Keratinocyte (primary cell): ENCODE measurements around the gene YJU2. TPM values are rescaled to one million over a fixed set of nuclear protein-coding genes. Genes with fewer than 3 reads are reported as not detected.

ENCODE experiments used
- DNase-seq: peaks from one replicate; pipeline ENCODE4 v3.0.0-alpha.2; 2011; ENCODE audit warnings: low read depth, missing footprints, low spot score
- FAIRE-seq: peaks from 2 replicates; lab custom pipeline; 2011; peaks lifted over from hg19 to GRCh38; lab: Jason Lieb, UNC
- H2AFZ ChIP-seq: 2 replicates; pipeline ENCODE4 v1.6.0; 2012; ENCODE audit warnings: low read length, control low read depth, inconsistent platforms; ENCODE audit not compliant: control insufficient read depth
- H3K27ac ChIP-seq: 2 replicates; pipeline ENCODE4 v1.5.1; 2011; ENCODE audit warnings: low read length; ENCODE audit not compliant: control insufficient read depth, insufficient read depth
- H3K27me3 ChIP-seq: 3 replicates; pipeline ENCODE4 v1.6.0; 2011; ENCODE audit warnings: low read length; ENCODE audit not compliant: control insufficient read depth, insufficient read depth; ENCODE audit errors: extremely low read depth
- H3K36me3 ChIP-seq, 2 experiments: 2 replicates in 1 of 2; 3 replicates in 1 of 2; pipeline ENCODE4 v1.5.1; 2011; ENCODE audit warnings: low read length in 2 of 2, mild to moderate bottlenecking in 1 of 2; ENCODE audit not compliant: control insufficient read depth in 2 of 2, insufficient read depth in 2 of 2; ENCODE audit errors: extremely low read depth in 1 of 2
- H3K4me1 ChIP-seq: 3 replicates; pipeline ENCODE4 v1.5.1; 2011; ENCODE audit warnings: low read length; ENCODE audit not compliant: control insufficient read depth, insufficient read depth; ENCODE audit errors: extremely low read depth
- H3K4me2 ChIP-seq: 3 replicates; pipeline ENCODE4 v1.6.0; 2011; ENCODE audit warnings: low read depth, low read length; ENCODE audit not compliant: control insufficient read depth, insufficient read depth; ENCODE audit errors: extremely low read depth
- H3K4me3 ChIP-seq, 3 experiments: fragments of 200-600 bp in 1 of 3; sonication (generic) in 1 of 3; 2 replicates in 2 of 3; 3 replicates in 1 of 3; pipeline ENCODE4 v1.5.1; 2011 to 2016; ENCODE audit warnings: low read length in 3 of 3, mild to moderate bottlenecking in 3 of 3, control low read depth in 2 of 3, inconsistent platforms in 1 of 3, low read depth in 1 of 3, mixed read lengths in 1 of 3, mixed run types in 1 of 3, moderate library complexity in 1 of 3; ENCODE audit not compliant: control insufficient read depth in 2 of 3, insufficient read depth in 2 of 3; ENCODE audit errors: extremely low read depth in 1 of 3
- H3K79me2 ChIP-seq: 2 replicates; pipeline ENCODE4 v1.6.0; 2012; ENCODE audit warnings: low read length; ENCODE audit not compliant: control insufficient read depth, insufficient read depth
- H3K9ac ChIP-seq: 3 replicates; pipeline ENCODE4 v1.6.0; 2011; ENCODE audit warnings: low read length; ENCODE audit not compliant: control insufficient read depth, insufficient read depth; ENCODE audit errors: extremely low read depth
- H3K9me1 ChIP-seq: 3 replicates; pipeline ENCODE4 v1.6.0; 2011; ENCODE audit warnings: low read length; ENCODE audit not compliant: control insufficient read depth, insufficient read depth; ENCODE audit errors: extremely low read depth
- H3K9me3 ChIP-seq: 2 replicates; pipeline ENCODE4 v1.5.1; 2012; ENCODE audit warnings: low read depth, low read length; ENCODE audit not compliant: control insufficient read depth
- H4K20me1 ChIP-seq: 3 replicates; pipeline ENCODE4 v1.6.0; 2011; ENCODE audit warnings: low read length; ENCODE audit not compliant: control insufficient read depth, insufficient read depth; ENCODE audit errors: extremely low read depth
- CTCF ChIP-seq, 3 experiments: IDR thresholded peaks in 1 of 3; conservative IDR thresholded peaks in 1 of 3; optimal IDR thresholded peaks in 1 of 3; 2 replicates in 2 of 3; 3 replicates in 1 of 3; pipeline versions ENCODE3 to v1.5.1; 2011; ENCODE audit warnings: low read length in 3 of 3, mild to moderate bottlenecking in 3 of 3, moderate library complexity in 2 of 3, control low read depth in 1 of 3, inconsistent platforms in 1 of 3; ENCODE audit not compliant: insufficient read depth in 2 of 3; ENCODE audit errors: extremely low read depth in 1 of 3
- EZH2 ChIP-seq: IDR thresholded peaks from one replicate; pipeline ENCODE4 v1.6.1; 2012; ENCODE audit warnings: inconsistent platforms, mild to moderate bottlenecking, low read length, moderate library complexity
- dilution Hi-C: fragments of 300-500 bp; cut with MboI; formaldehyde crosslinking; loops from one replicate; pipeline ENCODE4 v1.7.0; 2020; ENCODE audit warnings: low sequenced_read_pairs; ENCODE audit not compliant: extremely low pct_ligation_motif_present
- polyA plus RNA-seq, 5 experiments: library from polyadenylated mRNA; depleted of rRNA in 3 of 5; stranded (reverse) in 3 of 5; stranded (forward) in 1 of 5; unstranded in 1 of 5; fragments of >200 nt; gene quantifications; 1 replicate in 1 of 5; 2 replicates in 3 of 5; 3 replicates in 1 of 5; pipeline versions ENCODE4 v1.2.1 to v1.2.3, GENCODE V29; 2011 to 2012; ENCODE audit warnings: missing spikeins in 2 of 5, low read depth in 1 of 5, low replicate concordance in 1 of 5

YJU2 gene
- polyA plus RNA-seq, 1 donor (not counting 4 experiments of a cell fraction or from before 2014, with no cell fraction given), result 13.7 TPM

- Histone ChIP-seq H3K36me3 (no peaks in the 10 kb centered on the region), H3K79me2 (no peaks in the 10 kb centered on the region), H2AFZ (no peak overlapping the region), H3K4me1 (no peaks in the 10 kb centered on the region), H3K4me2 (no peak overlapping the region), H4K20me1 (no peaks in the 10 kb centered on the region), H3K4me3 (no peak overlapping the region), H3K27me3 (peaks cover 15% of the 10 kb centered on the region), H3K9me3 (no peaks in the 10 kb centered on the region), H3K9me1 (no peaks in the 10 kb centered on the region), H3K9ac (no peak overlapping the region), H3K27ac (no peak overlapping the region)
- no peak for DNase-seq
- FAIRE-seq, result no peak
- TF ChIP-seq EZH2 (no peak), CTCF (optimal IDR thresholded peaks at IDR 0.05 in 1 of 3, IDR thresholded peaks at IDR 0.05 in 1 of 3, conservative IDR thresholded peaks at IDR 0.05 in 1 of 3; ENCODE audit: extremely low read depth in 1 of 3, insufficient read depth in 2 of 3, low read length in 3 of 3) (no peak)
- dilution Hi-C loops, result no loop called here
Observed at GRCh38 chr19:4225885-4226284, 21.0 kb upstream of the YJU2 start.

GRCh38 chr19:4227771-4228170, 19.1 kb upstream of the YJU2 start:
- Histone ChIP-seq H4K20me1 (no peaks in the 10 kb centered on the region), H3K9me3 (no peaks in the 10 kb centered on the region), H3K9me1 (no peaks in the 10 kb centered on the region), H3K4me2 (no peak overlapping the region), H3K4me1 (no peaks in the 10 kb centered on the region), H3K27me3 (peaks cover 15% of the 10 kb centered on the region), H3K9ac (no peak overlapping the region), H3K27ac (no peak overlapping the region), H3K79me2 (no peaks in the 10 kb centered on the region), H2AFZ (no peak overlapping the region), H3K4me3 (no peak overlapping the region), H3K36me3 (no peaks in the 10 kb centered on the region)
- dilution Hi-C loops, result no loop called here
- no peak for FAIRE-seq
- TF ChIP-seq EZH2 (no peak), CTCF (optimal IDR thresholded peaks at IDR 0.05 in 1 of 3, IDR thresholded peaks at IDR 0.05 in 1 of 3, conservative IDR thresholded peaks at IDR 0.05 in 1 of 3; ENCODE audit: extremely low read depth in 1 of 3, insufficient read depth in 2 of 3, low read length in 3 of 3) (no peak)
- no peak for DNase-seq
